Astrocyte (in vitro differentiated cells and primary cell): Measurements from ENCODE around the gene TGFB1I1. TPM values are rescaled to one million over a fixed set of nuclear protein-coding genes. Genes with fewer than 3 reads are reported as not detected.

ENCODE experiments used
- DNase-seq: peaks from one replicate; pipeline ENCODE4 v3.0.0-alpha.2; 2010; ENCODE audit warnings: low read depth
- FAIRE-seq: peaks from 2 replicates; lab custom pipeline; 2011; peaks lifted over from hg19 to GRCh38; lab: Jason Lieb, UNC
- H2AFZ ChIP-seq: 2 replicates; pipeline ENCODE4 v1.6.0; 2012; ENCODE audit warnings: low read depth, low read length, inconsistent platforms
- H3K27ac ChIP-seq: 2 replicates; pipeline ENCODE4 v1.5.1; 2011; ENCODE audit warnings: low read depth, low read length, inconsistent platforms
- H3K27me3 ChIP-seq: 2 replicates; pipeline ENCODE4 v1.6.0; 2011; ENCODE audit warnings: low read length, inconsistent platforms; ENCODE audit not compliant: insufficient read depth
- H3K36me3 ChIP-seq: 2 replicates; pipeline ENCODE4 v1.5.1; 2011; ENCODE audit warnings: low read length, inconsistent platforms; ENCODE audit not compliant: insufficient read depth
- H3K4me1 ChIP-seq: 2 replicates; pipeline ENCODE4 v1.5.1; 2011; ENCODE audit warnings: low read length, inconsistent platforms; ENCODE audit not compliant: insufficient read depth
- H3K4me2 ChIP-seq: 2 replicates; pipeline ENCODE4 v1.6.0; 2012; ENCODE audit warnings: low read length, inconsistent platforms
- H3K4me3 ChIP-seq: 2 replicates; pipeline ENCODE4 v1.5.1; 2011; ENCODE audit warnings: low read depth, mild to moderate bottlenecking, low read length, inconsistent platforms; ENCODE audit not compliant: insufficient read depth
- H3K79me2 ChIP-seq: 2 replicates; pipeline ENCODE4 v1.6.0; 2012; ENCODE audit warnings: mild to moderate bottlenecking, low read length, inconsistent platforms; ENCODE audit not compliant: insufficient read depth
- H3K9ac ChIP-seq: 2 replicates; pipeline ENCODE4 v1.6.0; 2012; ENCODE audit warnings: mild to moderate bottlenecking, low read length, inconsistent platforms
- H3K9me3 ChIP-seq: 2 replicates; pipeline ENCODE4 v1.5.1; 2012; ENCODE audit warnings: low read depth, mild to moderate bottlenecking, low read length, inconsistent platforms; ENCODE audit not compliant: insufficient read depth
- H4K20me1 ChIP-seq: 2 replicates; pipeline ENCODE4 v1.6.0; 2012; ENCODE audit warnings: low read length, inconsistent platforms; ENCODE audit not compliant: insufficient read depth
- H3K27ac Mint-ChIP-seq: one replicate; pipeline ENCODE4 v1.8.0; 2021; ENCODE audit warnings: mild to moderate bottlenecking, mixed read lengths; ENCODE audit not compliant: unreplicated experiment
- H3K27me3 Mint-ChIP-seq: one replicate; pipeline ENCODE4 v1.8.0; 2021; ENCODE audit warnings: low read depth, mixed read lengths; ENCODE audit not compliant: unreplicated experiment
- H3K36me3 Mint-ChIP-seq: one replicate; pipeline ENCODE4 v1.8.0; 2021; ENCODE audit warnings: low read depth, mixed read lengths; ENCODE audit not compliant: unreplicated experiment
- H3K4me1 Mint-ChIP-seq: one replicate; pipeline ENCODE4 v1.8.0; 2021; ENCODE audit warnings: low read depth, mixed read lengths; ENCODE audit not compliant: unreplicated experiment
- H3K4me3 Mint-ChIP-seq: one replicate; pipeline ENCODE4 v1.8.0; 2021; ENCODE audit warnings: mild to moderate bottlenecking, moderate library complexity, mixed read lengths; ENCODE audit not compliant: unreplicated experiment
- H3K9me3 Mint-ChIP-seq: one replicate; pipeline ENCODE4 v1.8.0; 2021; ENCODE audit warnings: mild to moderate bottlenecking, mixed read lengths; ENCODE audit not compliant: unreplicated experiment
- EZH2 ChIP-seq: IDR thresholded peaks from 2 replicates; pipeline ENCODE4 v1.6.1; 2012; ENCODE audit warnings: mild to moderate bottlenecking, low read length, inconsistent platforms; ENCODE audit not compliant: insufficient read depth
- total RNA-seq: library from RNA; stranded (reverse); gene quantifications from 2 replicates; pipeline ENCODE4 v1.2.1, GENCODE V29; 2021
- TF ChIP-seq, protein P1 (sequence below): IDR thresholded peaks from 2 replicates; pipeline ENCODE4 v1.5.1; 2011; ENCODE audit warnings: low read depth, mild to moderate bottlenecking, inconsistent platforms, low read length, moderate library complexity; ENCODE audit not compliant: insufficient read depth

Gene TGFB1I1
- total RNA-seq, 1 donor from 2014 or later = 124 TPM

DNA sequence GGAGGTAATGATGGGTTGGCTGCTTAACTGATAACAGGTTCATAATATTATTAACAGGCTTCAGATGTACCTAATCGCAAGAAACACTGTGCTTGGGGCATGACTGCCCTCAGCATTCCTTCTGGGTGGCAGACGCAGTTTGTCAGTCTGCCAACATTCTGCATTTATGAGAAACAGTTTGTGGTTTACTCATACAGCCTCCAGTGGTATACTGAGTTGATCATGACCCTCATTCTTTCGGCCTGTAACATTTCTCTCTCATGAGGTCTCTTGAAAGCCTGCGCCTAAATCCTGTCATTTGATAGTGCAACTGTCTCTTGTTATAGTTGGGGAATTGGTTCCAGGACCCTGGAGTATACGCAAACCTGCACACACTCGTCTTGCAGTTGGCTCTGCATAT, 41.2 kb downstream of the TGFB1I1 start:
- Mint-ChIP-seq H3K36me3 (no peaks in the 10 kb centered on the region), H3K27me3 (peaks cover 3% of the 10 kb centered on the region), H3K4me3 (no peak overlapping the region), H3K4me1 (peaks cover 18% of the 10 kb centered on the region), H3K9me3 (peaks cover 3% of the 10 kb centered on the region), H3K27ac (peak overlapping the region; percentile 43)
- Histone ChIP-seq H3K79me2 (peaks cover 8% of the 10 kb centered on the region), H3K4me3 (no peak overlapping the region), H2AFZ (no peak overlapping the region), H3K36me3 (no peaks in the 10 kb centered on the region), H3K27me3 (no peaks in the 10 kb centered on the region), H3K9me3 (peaks cover 3% of the 10 kb centered on the region), H3K9ac (no peak overlapping the region), H3K4me2 (no peak overlapping the region), H3K4me1 (no peaks in the 10 kb centered on the region), H3K27ac (no peak overlapping the region), H4K20me1 (no peaks in the 10 kb centered on the region)
- no peak for FAIRE-seq
- TF ChIP-seq EZH2 = no peak
- TF ChIP-seq, protein P1, sequence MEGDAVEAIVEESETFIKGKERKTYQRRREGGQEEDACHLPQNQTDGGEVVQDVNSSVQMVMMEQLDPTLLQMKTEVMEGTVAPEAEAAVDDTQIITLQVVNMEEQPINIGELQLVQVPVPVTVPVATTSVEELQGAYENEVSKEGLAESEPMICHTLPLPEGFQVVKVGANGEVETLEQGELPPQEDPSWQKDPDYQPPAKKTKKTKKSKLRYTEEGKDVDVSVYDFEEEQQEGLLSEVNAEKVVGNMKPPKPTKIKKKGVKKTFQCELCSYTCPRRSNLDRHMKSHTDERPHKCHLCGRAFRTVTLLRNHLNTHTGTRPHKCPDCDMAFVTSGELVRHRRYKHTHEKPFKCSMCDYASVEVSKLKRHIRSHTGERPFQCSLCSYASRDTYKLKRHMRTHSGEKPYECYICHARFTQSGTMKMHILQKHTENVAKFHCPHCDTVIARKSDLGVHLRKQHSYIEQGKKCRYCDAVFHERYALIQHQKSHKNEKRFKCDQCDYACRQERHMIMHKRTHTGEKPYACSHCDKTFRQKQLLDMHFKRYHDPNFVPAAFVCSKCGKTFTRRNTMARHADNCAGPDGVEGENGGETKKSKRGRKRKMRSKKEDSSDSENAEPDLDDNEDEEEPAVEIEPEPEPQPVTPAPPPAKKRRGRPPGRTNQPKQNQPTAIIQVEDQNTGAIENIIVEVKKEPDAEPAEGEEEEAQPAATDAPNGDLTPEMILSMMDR = no peak
- peak; percentile 60 for DNase-seq

GRCh38 chr16:31513884-31514283, 41.9 kb downstream of the TGFB1I1 start:
- H4K20me1 ChIP-seq = no peaks in the 10 kb centered on the region
- no peak overlapping the region for H3K4me2 ChIP-seq
- H3K9me3 ChIP-seq = peaks cover 3% of the 10 kb centered on the region
- Mint-ChIP-seq H3K4me3 (no peak overlapping the region), H3K9me3 (peaks cover 3% of the 10 kb centered on the region), H3K27me3 (peaks cover 3% of the 10 kb centered on the region), H3K36me3 (no peaks in the 10 kb centered on the region), H3K4me1 (peaks cover 15% of the 10 kb centered on the region), H3K27ac (no peak overlapping the region)
- H3K4me3 ChIP-seq = no peak overlapping the region
- no peak for TF ChIP-seq EZH2
- TF ChIP-seq, protein P1 = no peak
- FAIRE-seq (no peak), DNase-seq (no peak)
- H3K79me2 ChIP-seq = peaks cover under 1% of the 10 kb centered on the region
- H3K4me1 ChIP-seq = no peaks in the 10 kb centered on the region
- H3K27me3 ChIP-seq = no peaks in the 10 kb centered on the region
- H3K27ac ChIP-seq = no peak overlapping the region
- no peak overlapping the region for H3K9ac ChIP-seq
- no peaks in the 10 kb centered on the region for H3K36me3 ChIP-seq
- no peak overlapping the region for H2AFZ ChIP-seq

DNA sequence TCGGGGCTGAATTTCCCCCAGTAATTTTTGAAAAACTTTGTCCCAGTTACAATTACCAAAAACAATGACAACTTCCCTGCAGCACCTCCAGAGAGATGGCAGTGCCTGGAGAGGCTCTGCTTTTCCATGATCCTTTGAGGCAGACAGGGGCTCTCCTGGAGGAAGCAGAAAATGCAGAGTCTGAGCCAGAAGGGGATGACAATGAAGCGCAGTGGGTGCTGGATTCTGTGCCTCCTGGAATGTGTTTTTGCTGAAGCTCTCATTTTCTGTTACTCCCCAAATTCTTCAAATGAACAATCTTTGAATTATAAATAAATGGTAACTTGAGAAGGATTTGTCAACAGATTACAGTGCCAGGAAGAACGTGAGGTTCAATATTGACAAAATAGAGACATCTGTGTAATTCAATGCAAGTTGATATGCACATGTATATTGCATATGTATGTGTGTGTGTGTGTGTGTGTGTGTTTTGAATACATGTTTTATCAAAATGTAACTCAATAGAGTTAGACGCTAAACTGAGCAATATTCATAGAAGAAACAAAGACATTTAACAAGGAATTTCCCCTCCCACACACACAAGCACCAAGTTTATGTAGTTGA, 45.9 kb downstream of the TGFB1I1 start:
- Mint-ChIP-seq H3K4me3 (no peak overlapping the region), H3K36me3 (no peaks in the 10 kb centered on the region), H3K9me3 (peaks cover 3% of the 10 kb centered on the region), H3K4me1 (peaks cover 8% of the 10 kb centered on the region), H3K27me3 (peaks cover 5% of the 10 kb centered on the region), H3K27ac (no peak overlapping the region)
- DNase-seq (no peak), FAIRE-seq (no peak)
- no peaks in the 10 kb centered on the region for H3K27me3 ChIP-seq
- H3K36me3 ChIP-seq = no peaks in the 10 kb centered on the region
- H3K27ac ChIP-seq = no peak overlapping the region
- H3K9ac ChIP-seq = no peak overlapping the region
- no peak overlapping the region for H2AFZ ChIP-seq
- no peak overlapping the region for H3K4me3 ChIP-seq
- TF ChIP-seq, protein P1 = no peak
- no peak for TF ChIP-seq EZH2
- no peaks in the 10 kb centered on the region for H4K20me1 ChIP-seq
- H3K9me3 ChIP-seq = no peaks in the 10 kb centered on the region
- H3K4me1 ChIP-seq = no peaks in the 10 kb centered on the region
- no peaks in the 10 kb centered on the region for H3K79me2 ChIP-seq
- H3K4me2 ChIP-seq = no peak overlapping the region
